Measurements from ENCODE around the gene SLC5A6. TPM values are rescaled to one million over a fixed set of nuclear protein-coding genes. Genes with fewer than 3 reads are reported as not detected.

SLC5A6 gene
- polyA plus RNA-seq, 1 of the 3 experiments (the other 2 are of a cell fraction), result 75.7 TPM

DNA sequence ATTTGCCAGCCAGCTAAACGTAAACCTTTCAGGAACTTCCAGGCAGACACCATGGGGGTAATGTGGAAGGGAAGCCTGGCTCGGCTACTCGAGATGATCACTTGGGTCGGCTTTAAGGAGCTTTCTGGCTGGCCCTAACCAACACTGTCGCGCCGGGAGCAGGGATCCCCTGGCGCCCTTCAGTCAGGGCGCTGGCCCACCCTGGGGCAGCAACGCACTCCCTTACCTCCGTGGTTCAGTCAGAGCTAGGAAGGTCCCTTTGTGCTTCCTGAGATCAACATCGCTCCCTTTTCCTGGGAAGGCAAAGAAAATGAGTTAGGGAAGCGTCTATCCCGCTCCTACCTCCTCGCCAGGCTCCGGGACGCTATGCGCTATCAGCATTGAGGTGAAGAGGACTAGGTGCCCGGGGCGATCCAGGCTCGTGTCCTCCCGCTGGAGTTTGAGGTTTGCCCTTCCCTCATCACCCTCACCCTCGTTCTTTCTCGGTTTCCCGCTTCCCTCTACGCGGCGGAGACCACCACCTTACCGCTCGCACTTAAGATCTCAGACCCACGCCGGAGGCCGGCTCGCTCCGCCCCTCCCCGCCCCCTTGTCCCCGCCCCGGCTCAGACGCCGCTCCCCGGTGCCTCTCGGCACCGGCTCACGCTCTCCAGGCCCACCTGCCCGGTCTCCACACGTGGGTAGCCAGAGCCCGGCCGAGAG is 676 bp downstream of the SLC5A6 start:
- WGBS (ENCODE audit: low lambda C conversion rate), result under 1% methylated on average over 36 of the region's 48 CpGs
- Histone ChIP-seq H2AFZ (ENCODE audit: low read depth) (peak overlapping the region; percentile 85), H3K9me2 (no peaks in the 10 kb centered on the region), H3K4me2 (peak overlapping the region; percentile 85), H4K20me1 (ENCODE audit: insufficient read depth) (no peaks in the 10 kb centered on the region), H3K9ac (peak overlapping the region; percentile 92), H3K4me1 (ENCODE audit: control insufficient read depth in 1 of 2, insufficient read depth in 2 of 2, low read depth in 1 of 2, low read length in 1 of 2) (peaks cover 5 to 22% of the 10 kb centered on the region in 2 experiments; a peak in 3 of 4 replicates), H3F3A (replicated peaks; ENCODE audit: insufficient read depth) (peaks cover 5% of the 10 kb centered on the region), H3K36me3 (replicated peaks in 1 of 2; ENCODE audit: control insufficient read depth in 1 of 2, insufficient read depth in 2 of 2, low read length in 1 of 2) (peaks cover 21 to 49% of the 10 kb centered on the region in 2 experiments), H3K27me3 (ENCODE audit: insufficient read depth) (no peaks in the 10 kb centered on the region), H3K79me2 (ENCODE audit: insufficient read depth) (peaks cover 28% of the 10 kb centered on the region; the same call in 1 of the 2 replicates), H3K9me3 (no peaks in the 10 kb centered on the region), H3K4me3 (ENCODE audit: low read depth in 2 of 2, low read length in 1 of 2) (peak overlapping the region; percentile 84 to 86), H3K27ac (ENCODE audit: low read depth in 2 of 2, low read length in 1 of 2) (peak overlapping the region; percentile 80 to 89)
- peak; percentile 74 for DNase-seq
- ChIA-PET CTCF (interaction anchor here (0.8 to 2.3 kb wide), 10 partner anchors 20 to 249 kb away, joined by 3 to 12 read pairs (median 4); no protein-coding TSS in a partner anchor), POLR2A (interaction anchor here (0.9 to 2.0 kb wide), 4 partner anchors 12 to 162 kb away, joined by 3 to 7 read pairs (median 4); partner anchors contain the start of gene EMILIN1)
- TF ChIP-seq PBX3 (IDR thresholded peaks at IDR 0.05), result no peak
- 0 out of 2 replicates have a peak, but pooled peaks have one; percentile 34 for TF ChIP-seq SIN3A (IDR thresholded peaks at IDR 0.05; ENCODE audit: borderline replicate concordance, low read depth, low read length)
- 0 out of 2 replicates have a peak, but pooled peaks have one; percentile 7 for TF ChIP-seq USF2 (IDR thresholded peaks at IDR 0.05; ENCODE audit: borderline replicate concordance, low read depth, low read length)
- peak; percentile 99 for TF ChIP-seq MXI1 (IDR thresholded peaks at IDR 0.05; ENCODE audit: low read depth, low read length)
- TF ChIP-seq, protein P1, sequence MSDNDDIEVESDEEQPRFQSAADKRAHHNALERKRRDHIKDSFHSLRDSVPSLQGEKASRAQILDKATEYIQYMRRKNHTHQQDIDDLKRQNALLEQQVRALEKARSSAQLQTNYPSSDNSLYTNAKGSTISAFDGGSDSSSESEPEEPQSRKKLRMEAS (IDR thresholded peaks at IDR 0.05; ENCODE audit: low read depth), result peak; percentile 69; the same call in 1 of the 2 replicates
- TF ChIP-seq EZH2phosphoT487 (IDR thresholded peaks at IDR 0.05; ENCODE audit: borderline replicate concordance, low read depth), result no peak

DNA sequence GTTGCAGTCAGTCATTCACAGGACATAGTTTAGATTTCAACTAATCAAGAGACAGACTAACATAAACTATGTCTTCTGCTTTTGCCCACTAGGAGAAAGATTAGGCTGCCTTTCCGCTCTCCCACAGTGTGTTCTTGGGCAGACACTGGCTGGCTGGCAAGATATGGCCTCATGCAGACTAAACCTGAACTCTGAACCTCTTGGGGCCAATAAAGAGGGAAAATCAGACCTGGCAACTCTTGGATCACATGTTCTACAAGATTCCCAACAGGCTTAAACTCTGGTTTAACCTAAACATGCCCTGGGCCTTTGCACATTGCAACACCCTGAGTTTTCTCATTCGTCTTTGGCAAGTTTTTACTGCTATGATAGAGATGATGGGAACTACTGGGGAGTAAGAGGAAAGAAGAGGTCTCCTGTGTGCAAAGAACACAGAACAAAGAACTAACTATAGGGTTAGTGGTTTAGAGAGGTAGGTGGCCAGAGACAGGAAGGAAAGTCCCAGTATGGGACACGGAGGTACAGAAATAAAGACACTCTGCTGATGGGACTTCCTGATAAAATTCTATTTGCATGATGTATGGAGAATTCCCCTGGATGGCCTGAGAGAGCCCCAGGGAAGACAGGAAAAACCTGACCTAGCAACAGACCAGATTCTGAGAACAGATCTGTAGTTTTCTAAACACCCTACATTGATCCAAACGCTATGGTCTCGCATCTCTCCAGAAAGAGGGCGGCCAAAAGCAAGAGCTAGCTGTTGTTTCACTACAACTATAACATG is 2.3 kb downstream of the SLC5A6 start:
- no peak for DNase-seq
- no peak overlapping the region for H3K9ac ChIP-seq

More for the DNA sequence above, 2.3 kb downstream of the SLC5A6 start:
- Histone ChIP-seq H3K4me2 (no peak overlapping the region), H3K79me2 (ENCODE audit: insufficient read depth) (peaks cover 25% of the 10 kb centered on the region; the same call in 1 of the 2 replicates), H3K4me3 (ENCODE audit: low read depth in 2 of 2, low read length in 1 of 2) (no peak overlapping the region), H3K27ac (ENCODE audit: low read depth in 2 of 2, low read length in 1 of 2) (peak overlapping the region in 1 of 2 experiments; percentile 25; a peak in 1 of 4 replicates), H4K20me1 (ENCODE audit: insufficient read depth) (no peaks in the 10 kb centered on the region), H2AFZ (ENCODE audit: low read depth) (no peak overlapping the region), H3K9me2 (no peaks in the 10 kb centered on the region), H3K4me1 (ENCODE audit: control insufficient read depth in 1 of 2, insufficient read depth in 2 of 2, low read depth in 1 of 2, low read length in 1 of 2) (peaks cover 5 to 22% of the 10 kb centered on the region in 2 experiments; a peak in 2 of 4 replicates), H3K36me3 (replicated peaks in 1 of 2; ENCODE audit: control insufficient read depth in 1 of 2, insufficient read depth in 2 of 2, low read length in 1 of 2) (peaks cover 17 to 56% of the 10 kb centered on the region in 2 experiments), H3K27me3 (ENCODE audit: insufficient read depth) (no peaks in the 10 kb centered on the region), H3K9me3 (no peaks in the 10 kb centered on the region), H3F3A (replicated peaks; ENCODE audit: insufficient read depth) (peaks cover 5% of the 10 kb centered on the region)
- 84% methylated on average over 6 of the region's 6 CpGs for WGBS (ENCODE audit: low lambda C conversion rate)
- ChIA-PET POLR2A (no interaction called here), CTCF (interaction anchor here (1.0 to 1.3 kb wide), 2 partner anchors 40 to 70 kb away, joined by 3 to 4 read pairs; no protein-coding TSS in a partner anchor)
- no peak for TF ChIP-seq CHD2 (IDR thresholded peaks at IDR 0.05; ENCODE audit: low read length, partially characterized antibody)

Data from SK-N-SH (cell line).